ENCODE measurements around the gene TRNAU1AP.

Gene TRNAU1AP

GRCh38 chr1:28545246-28545628, 7.6 kb upstream of the TRNAU1AP start:
- no peak for TF ChIP-seq CTCF (IDR thresholded peaks at IDR 0.05; ENCODE audit: low read depth, low read length, missing control alignments)
- no peak for DNase-seq (ENCODE audit: extremely low read depth, low read depth)
- H3K4me3 ChIP-seq (replicated peaks; ENCODE audit: low read depth, low read length), result no peak overlapping the region

GRCh38 chr1:28548318-28548717, 4.6 kb upstream of the TRNAU1AP start:
- no peak for TF ChIP-seq CTCF (IDR thresholded peaks at IDR 0.05; ENCODE audit: low read depth, low read length, missing control alignments)
- no peak overlapping the region for H3K4me3 ChIP-seq (replicated peaks; ENCODE audit: low read depth, low read length)
- no peak for DNase-seq (ENCODE audit: extremely low read depth, low read depth)

- DNase-seq (ENCODE audit: extremely low read depth, low read depth), result no peak
- H3K4me3 ChIP-seq (replicated peaks; ENCODE audit: low read depth, low read length), result no peak overlapping the region
- TF ChIP-seq CTCF (IDR thresholded peaks at IDR 0.05; ENCODE audit: low read depth, low read length, missing control alignments), result no peak
Measured at GRCh38 chr1:28551381-28551780, 1.5 kb upstream of the TRNAU1AP start.

- TF ChIP-seq CTCF (IDR thresholded peaks at IDR 0.05; ENCODE audit: low read depth, low read length, missing control alignments), result no peak
Measured at GRCh38 chr1:28560886-28561285, 8.0 kb downstream of the TRNAU1AP start.

GRCh38 chr1:28564310-28564709, 11.4 kb downstream of the TRNAU1AP start:
- TF ChIP-seq CTCF (IDR thresholded peaks at IDR 0.05; ENCODE audit: low read depth, low read length, missing control alignments), result no peak
- DNase-seq (ENCODE audit: extremely low read depth, low read depth), result no peak
- no peak overlapping the region for H3K4me3 ChIP-seq (replicated peaks; ENCODE audit: low read depth, low read length)

More at GRCh38 chr1:28560886-28561285, 8.0 kb downstream of the TRNAU1AP start:
- H3K4me3 ChIP-seq (replicated peaks; ENCODE audit: low read depth, low read length), result no peak overlapping the region
- no peak for DNase-seq (ENCODE audit: extremely low read depth, low read depth)

- no peak for TF ChIP-seq CTCF (IDR thresholded peaks at IDR 0.05; ENCODE audit: low read depth, low read length, missing control alignments)
- H3K4me3 ChIP-seq (replicated peaks; ENCODE audit: low read depth, low read length), result no peak overlapping the region
- no peak for DNase-seq (ENCODE audit: extremely low read depth, low read depth)
Measured at GRCh38 chr1:28565040-28565439, 12.2 kb downstream of the TRNAU1AP start.

GRCh38 chr1:28565726-28566125, 12.8 kb downstream of the TRNAU1AP start:
- H3K4me3 ChIP-seq (replicated peaks; ENCODE audit: low read depth, low read length), result no peak overlapping the region
- no peak for TF ChIP-seq CTCF (IDR thresholded peaks at IDR 0.05; ENCODE audit: low read depth, low read length, missing control alignments)
- no peak for DNase-seq (ENCODE audit: extremely low read depth, low read depth)

Data from HFF-Myc (cell line).